SK-N-SH treated with all-trans-retinoic acid at 6 μM for 48 hours (cell line): ENCODE measurements around the gene HK2.

ENCODE experiments used
- BACH2 ChIP-seq: fragments of 250-450 bp; sonication (Bioruptor Pico); IDR thresholded peaks from 2 replicates; pipeline ENCODE4 v1.9.0; 2021; ENCODE audit warnings: mild to moderate bottlenecking, borderline replicate concordance
- CSDC2 ChIP-seq: fragments of 250-450 bp; sonication (Bioruptor Pico); IDR thresholded peaks from 2 replicates; pipeline ENCODE4 v1.5.0; 2020; ENCODE audit warnings: mild to moderate bottlenecking, moderate library complexity
- ESRRG ChIP-seq: fragments of 250-450 bp; sonication (Bioruptor Pico); IDR thresholded peaks from 2 replicates; pipeline ENCODE4 v1.6.1; 2021; ENCODE audit warnings: mild to moderate bottlenecking
- RARB ChIP-seq: fragments of 250-450 bp; sonication (Bioruptor Pico); IDR thresholded peaks from 2 replicates; pipeline ENCODE4 v1.8.0; 2021; ENCODE audit warnings: mild to moderate bottlenecking, moderate library complexity
- ZFP3 ChIP-seq: fragments of 250-450 bp; sonication (Bioruptor Pico); IDR thresholded peaks from 2 replicates; pipeline ENCODE4 v1.5.0; 2020; ENCODE audit warnings: mild to moderate bottlenecking, moderate library complexity
- ZNF565 ChIP-seq: fragments of 450-650 bp; formaldehyde crosslinking; conservative IDR thresholded peaks from 2 replicates; pipeline ENCODE4 v1.5.0; 2020; ENCODE audit warnings: low read depth, mild to moderate bottlenecking, moderate library complexity
- ZNF70 ChIP-seq: fragments of 450-650 bp; formaldehyde crosslinking; IDR thresholded peaks from 2 replicates; pipeline ENCODE4 v1.5.0; 2020; ENCODE audit warnings: mild to moderate bottlenecking, moderate library complexity
- ZNF8 ChIP-seq: fragments of 450-650 bp; formaldehyde crosslinking; IDR thresholded peaks from 2 replicates; pipeline ENCODE4 v1.5.0; 2020; ENCODE audit warnings: mild to moderate bottlenecking, moderate library complexity
- TF ChIP-seq, protein P1 (sequence below): fragments of 250-450 bp; sonication (Bioruptor Pico); IDR thresholded peaks from 2 replicates; pipeline ENCODE4 v1.5.1; 2021; ENCODE audit warnings: mild to moderate bottlenecking, moderate library complexity
- TF ChIP-seq, protein P2 (sequence below): fragments of 250-450 bp; sonication (Bioruptor Pico); IDR thresholded peaks from 2 replicates; pipeline ENCODE4 v1.8.0; 2020; ENCODE audit warnings: mild to moderate bottlenecking, moderate library complexity, borderline replicate concordance
- TF ChIP-seq, protein P3 (sequence below): fragments of 250-450 bp; sonication (Bioruptor Pico); IDR thresholded peaks from 2 replicates; pipeline ENCODE4 v1.5.0; 2020; ENCODE audit warnings: mild to moderate bottlenecking, moderate library complexity

DNA sequence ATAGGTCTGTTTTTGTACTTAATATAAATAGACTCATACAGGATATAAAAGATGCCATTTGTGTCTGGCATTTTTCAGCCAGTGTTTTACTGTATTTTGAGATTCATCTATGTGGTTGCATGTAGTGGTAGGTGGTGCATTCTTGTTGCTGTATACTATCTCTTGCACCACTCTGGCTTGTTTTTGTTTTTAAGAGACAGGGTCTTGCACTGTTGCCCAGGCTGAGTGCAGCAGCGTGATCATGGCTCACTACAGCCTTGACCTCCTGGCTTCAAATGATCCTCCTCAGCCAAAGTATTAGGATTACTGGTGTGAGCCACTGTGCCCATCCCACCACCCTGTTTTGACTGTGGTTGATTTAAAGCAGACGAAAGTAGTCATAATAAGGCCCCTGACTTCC is 12.6 kb downstream of the HK2 start:
- TF ChIP-seq ZNF565 (CRISPR knock-in tag) (no peak), ZFP3 (no peak), ESRRG (no peak), ZNF8 (CRISPR knock-in tag) (no peak), ZNF70 (CRISPR knock-in tag) (no peak), BACH2 (no peak), RARB (CRISPR knock-in tag) (no peak), CSDC2 (no peak)
- TF ChIP-seq, protein P1, sequence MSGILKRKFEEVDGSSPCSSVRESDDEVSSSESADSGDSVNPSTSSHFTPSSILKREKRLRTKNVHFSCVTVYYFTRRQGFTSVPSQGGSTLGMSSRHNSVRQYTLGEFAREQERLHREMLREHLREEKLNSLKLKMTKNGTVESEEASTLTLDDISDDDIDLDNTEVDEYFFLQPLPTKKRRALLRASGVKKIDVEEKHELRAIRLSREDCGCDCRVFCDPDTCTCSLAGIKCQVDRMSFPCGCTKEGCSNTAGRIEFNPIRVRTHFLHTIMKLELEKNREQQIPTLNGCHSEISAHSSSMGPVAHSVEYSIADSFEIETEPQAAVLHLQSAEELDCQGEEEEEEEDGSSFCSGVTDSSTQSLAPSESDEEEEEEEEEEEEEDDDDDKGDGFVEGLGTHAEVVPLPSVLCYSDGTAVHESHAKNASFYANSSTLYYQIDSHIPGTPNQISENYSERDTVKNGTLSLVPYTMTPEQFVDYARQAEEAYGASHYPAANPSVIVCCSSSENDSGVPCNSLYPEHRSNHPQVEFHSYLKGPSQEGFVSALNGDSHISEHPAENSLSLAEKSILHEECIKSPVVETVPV (CRISPR knock-in tag) = no peak
- TF ChIP-seq, protein P2, sequence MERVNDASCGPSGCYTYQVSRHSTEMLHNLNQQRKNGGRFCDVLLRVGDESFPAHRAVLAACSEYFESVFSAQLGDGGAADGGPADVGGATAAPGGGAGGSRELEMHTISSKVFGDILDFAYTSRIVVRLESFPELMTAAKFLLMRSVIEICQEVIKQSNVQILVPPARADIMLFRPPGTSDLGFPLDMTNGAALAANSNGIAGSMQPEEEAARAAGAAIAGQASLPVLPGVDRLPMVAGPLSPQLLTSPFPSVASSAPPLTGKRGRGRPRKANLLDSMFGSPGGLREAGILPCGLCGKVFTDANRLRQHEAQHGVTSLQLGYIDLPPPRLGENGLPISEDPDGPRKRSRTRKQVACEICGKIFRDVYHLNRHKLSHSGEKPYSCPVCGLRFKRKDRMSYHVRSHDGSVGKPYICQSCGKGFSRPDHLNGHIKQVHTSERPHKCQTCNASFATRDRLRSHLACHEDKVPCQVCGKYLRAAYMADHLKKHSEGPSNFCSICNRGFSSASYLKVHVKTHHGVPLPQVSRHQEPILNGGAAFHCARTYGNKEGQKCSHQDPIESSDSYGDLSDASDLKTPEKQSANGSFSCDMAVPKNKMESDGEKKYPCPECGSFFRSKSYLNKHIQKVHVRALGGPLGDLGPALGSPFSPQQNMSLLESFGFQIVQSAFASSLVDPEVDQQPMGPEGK = no peak
- TF ChIP-seq, protein P3, sequence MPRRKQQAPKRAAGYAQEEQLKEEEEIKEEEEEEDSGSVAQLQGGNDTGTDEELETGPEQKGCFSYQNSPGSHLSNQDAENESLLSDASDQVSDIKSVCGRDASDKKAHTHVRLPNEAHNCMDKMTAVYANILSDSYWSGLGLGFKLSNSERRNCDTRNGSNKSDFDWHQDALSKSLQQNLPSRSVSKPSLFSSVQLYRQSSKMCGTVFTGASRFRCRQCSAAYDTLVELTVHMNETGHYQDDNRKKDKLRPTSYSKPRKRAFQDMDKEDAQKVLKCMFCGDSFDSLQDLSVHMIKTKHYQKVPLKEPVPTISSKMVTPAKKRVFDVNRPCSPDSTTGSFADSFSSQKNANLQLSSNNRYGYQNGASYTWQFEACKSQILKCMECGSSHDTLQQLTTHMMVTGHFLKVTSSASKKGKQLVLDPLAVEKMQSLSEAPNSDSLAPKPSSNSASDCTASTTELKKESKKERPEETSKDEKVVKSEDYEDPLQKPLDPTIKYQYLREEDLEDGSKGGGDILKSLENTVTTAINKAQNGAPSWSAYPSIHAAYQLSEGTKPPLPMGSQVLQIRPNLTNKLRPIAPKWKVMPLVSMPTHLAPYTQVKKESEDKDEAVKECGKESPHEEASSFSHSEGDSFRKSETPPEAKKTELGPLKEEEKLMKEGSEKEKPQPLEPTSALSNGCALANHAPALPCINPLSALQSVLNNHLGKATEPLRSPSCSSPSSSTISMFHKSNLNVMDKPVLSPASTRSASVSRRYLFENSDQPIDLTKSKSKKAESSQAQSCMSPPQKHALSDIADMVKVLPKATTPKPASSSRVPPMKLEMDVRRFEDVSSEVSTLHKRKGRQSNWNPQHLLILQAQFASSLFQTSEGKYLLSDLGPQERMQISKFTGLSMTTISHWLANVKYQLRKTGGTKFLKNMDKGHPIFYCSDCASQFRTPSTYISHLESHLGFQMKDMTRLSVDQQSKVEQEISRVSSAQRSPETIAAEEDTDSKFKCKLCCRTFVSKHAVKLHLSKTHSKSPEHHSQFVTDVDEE (CRISPR knock-in tag) = no peak
